HuH-7 (cell line): ENCODE data around the gene GLS2.
"Not testable (repeated sequence)": the region's sequence is repeated elsewhere in the genome, so short reads cannot be mapped to it uniquely, and the experiment has no call there.

Experiments used
- DNase-seq: peaks from one replicate; pipeline ENCODE4 v3.0.0; 2011; ENCODE audit warnings: low spot score

GLS2 gene

GRCh38 chr12:56490360-56490759 is 2.4 kb upstream of the GLS2 start:
- no peak for DNase-seq

- DNase-seq: no peak
Measured at GRCh38 chr12:56487448-56488040, 417 bp downstream of the GLS2 start.

GRCh38 chr12:56486694-56487093 is 1.3 kb downstream of the GLS2 start:
- DNase-seq: no peak

GRCh38 chr12:56484566-56484965 is 3.4 kb downstream of the GLS2 start:
- no peak for DNase-seq

DNA sequence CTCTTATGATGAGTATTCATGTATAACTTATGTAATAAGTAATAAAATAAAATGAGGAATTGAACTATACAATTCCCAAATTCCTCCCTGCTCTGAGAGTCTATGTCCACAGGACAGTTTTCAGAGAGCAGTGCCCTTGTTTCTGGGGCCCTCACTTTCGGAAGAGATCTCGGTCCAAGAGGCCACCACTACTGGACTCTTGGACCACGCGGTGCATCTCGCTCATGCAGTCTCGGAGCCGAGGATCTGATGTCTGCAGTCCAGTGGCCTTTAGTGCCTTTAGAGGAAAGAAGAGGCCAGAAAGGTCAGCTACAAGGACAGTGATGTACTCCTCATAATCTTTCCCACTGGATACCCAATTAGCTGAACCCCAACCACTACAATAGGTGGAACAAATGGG is 8.3 kb downstream of the GLS2 start:
- no peak for DNase-seq

GRCh38 chr12:56477521-56478225 is 10.3 kb downstream of the GLS2 start:
- no peak for DNase-seq

DNA sequence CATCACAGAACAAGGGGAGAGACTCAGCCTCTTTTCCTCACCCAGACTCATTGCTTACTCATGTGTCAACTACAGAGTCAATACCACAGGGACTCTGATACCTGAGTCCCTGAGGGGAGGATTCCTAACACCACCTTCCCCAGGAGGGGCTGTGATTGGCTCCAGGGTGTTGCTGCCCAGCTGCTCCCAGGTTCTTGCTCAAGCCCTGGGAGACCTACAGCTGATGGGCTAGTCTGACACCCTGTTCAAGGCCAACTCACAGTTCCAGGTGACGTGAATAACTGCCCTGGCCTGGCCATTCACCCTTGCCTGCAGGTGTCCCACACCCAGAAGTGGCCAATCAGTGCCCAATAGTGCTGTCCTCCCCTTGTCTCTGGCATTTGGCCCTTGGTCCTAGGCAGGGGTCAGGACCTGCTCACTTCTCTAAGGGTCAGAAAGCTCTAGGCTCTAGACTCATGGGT is 11.0 kb downstream of the GLS2 start:
- no peak for DNase-seq

DNA sequence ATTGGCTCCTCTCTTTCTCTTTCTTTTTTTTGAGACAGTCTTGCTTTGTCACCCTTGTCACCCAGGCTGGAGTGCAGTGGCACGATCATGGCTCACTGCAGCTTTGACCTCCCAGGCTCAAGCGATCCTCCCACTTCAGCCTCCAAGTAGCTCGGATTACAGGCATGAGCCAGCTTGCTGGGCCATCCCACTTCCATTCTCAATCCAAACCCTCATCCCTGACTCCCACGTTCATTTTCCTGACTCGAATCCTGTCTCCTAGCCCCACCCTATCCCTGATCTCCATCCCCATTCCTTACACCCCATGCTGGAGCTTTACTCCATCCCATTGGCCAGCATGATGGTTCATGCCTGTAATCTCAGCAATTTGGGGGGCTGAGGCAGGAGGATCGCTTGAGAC is 11.8 kb downstream of the GLS2 start:
- no peak for DNase-seq

DNA sequence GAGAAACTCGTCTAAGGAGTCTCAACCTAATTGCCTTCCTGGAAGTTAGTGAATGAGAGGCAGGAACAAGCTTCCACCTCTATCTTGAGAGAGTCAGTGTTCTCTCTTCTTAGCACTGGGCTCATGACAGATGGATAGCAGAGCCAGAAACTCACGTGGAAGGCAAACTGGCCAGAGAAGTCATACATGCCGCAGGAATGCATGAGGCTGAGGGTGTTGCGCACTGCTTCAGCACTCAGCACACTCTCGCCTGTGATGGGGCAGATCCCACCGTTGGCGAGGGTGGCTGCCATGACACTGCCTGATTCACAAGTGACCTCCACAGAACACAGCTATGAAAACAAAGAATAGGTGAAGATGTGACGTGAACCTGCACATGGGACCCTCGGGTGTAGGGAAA is 13.6 kb downstream of the GLS2 start:
- DNase-seq: no peak

DNA sequence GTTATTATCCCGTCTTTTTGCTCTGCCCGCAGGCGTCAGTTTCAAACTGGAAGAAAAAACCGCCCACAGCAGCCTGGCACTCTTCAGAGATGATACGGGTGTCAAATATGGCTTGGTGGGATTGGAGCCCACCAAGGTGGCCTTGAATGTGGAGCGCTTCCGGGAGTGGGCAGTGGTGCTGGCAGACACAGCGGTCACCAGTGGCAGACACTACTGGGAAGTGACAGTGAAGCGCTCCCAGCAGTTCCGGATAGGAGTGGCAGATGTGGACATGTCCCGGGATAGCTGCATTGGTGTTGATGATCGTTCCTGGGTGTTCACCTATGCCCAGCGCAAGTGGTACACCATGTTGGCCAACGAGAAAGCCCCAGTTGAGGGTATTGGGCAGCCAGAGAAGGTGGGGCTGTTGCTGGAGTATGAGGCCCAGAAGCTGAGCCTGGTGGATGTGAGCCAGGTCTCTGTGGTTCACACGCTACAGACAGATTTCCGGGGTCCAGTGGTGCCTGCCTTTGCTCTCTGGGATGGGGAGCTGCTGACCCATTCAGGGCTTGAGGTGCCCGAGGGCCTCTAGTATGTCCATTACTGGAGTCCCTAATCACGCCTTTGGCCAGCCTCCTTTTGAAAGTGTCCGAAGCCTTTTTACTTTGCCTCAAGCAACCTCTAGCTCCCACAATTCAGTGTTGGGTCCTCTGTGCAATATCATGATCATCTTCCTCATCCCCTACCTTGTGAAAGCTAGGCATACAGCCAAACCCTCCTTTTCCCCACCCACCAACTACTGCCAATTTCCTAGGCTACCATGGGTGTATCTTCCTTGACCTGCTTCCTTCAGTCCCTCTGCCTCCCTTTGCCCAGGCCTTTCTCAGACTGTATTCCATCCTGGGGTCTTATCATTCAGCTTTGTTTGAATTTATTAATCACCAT is 18.7 kb downstream of the GLS2 start:
- DNase-seq: no peak

- DNase-seq: peak; percentile 87
Measured at GRCh38 chr12:56468216-56469006, 19.6 kb downstream of the GLS2 start, which contains the start of gene SPRYD4. TSS of gene SPRYD4 (plus strand) at chr12:56468578. CDS start at chr12:56468592, 14 bp downstream.

DNA sequence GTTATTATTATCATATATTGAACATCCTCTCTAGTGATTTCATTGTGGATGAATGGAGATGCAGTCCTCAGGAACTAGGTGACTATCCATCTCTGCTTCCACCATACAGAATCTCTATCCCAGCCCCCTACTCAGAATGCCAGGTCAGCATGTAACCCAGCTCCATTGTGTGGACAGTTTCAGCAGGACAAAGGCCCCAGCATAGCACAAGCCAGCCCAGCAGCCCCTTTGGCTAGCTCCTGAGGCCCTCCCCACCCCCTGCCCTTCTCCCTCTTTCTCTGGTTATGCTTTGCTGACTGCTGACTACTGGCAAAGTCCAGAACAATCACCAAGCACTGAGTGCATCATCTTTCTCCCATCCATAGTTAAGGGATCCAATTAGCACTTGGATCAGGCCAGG is 25.4 kb downstream of the GLS2 start:
- DNase-seq: no peak

- no peak for DNase-seq
Measured at GRCh38 chr12:56461235-56462159, 26.5 kb downstream of the GLS2 start.

- no peak for DNase-seq
Measured at GRCh38 chr12:56457817-56458216, 30.1 kb downstream of the GLS2 start.

DNA sequence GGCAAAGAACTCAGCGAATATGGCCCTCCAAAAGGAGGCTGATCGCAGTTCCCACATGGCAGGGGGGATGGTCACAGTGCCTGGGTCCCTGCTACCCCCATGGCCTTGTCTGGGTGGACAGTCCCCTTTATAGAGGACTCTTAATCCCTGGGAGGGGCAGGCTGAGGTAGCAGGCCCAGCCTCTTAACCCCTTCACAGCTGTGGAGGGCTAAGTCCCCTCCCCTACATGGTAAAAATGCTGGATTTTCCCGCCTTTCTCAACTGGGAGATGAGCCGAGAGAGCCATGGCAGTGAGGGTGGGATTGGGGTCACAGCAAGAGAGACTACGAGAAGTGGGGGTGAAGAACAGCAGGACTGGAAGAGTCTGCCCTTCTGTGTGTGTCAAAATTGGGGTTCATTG is 33.4 kb downstream of the GLS2 start, which contains the start of gene MIP:
Gene MIP (minus strand): TSS at position 101 of the 400 bp plus-strand sequence. CDS start 44 bp downstream, at position 57.
- no peak for DNase-seq

- no peak for DNase-seq
Measured at GRCh38 chr12:56451147-56451546, 36.8 kb downstream of the GLS2 start.

- DNase-seq: no peak
Measured at GRCh38 chr12:56450241-56450640, 37.7 kb downstream of the GLS2 start.

GRCh38 chr12:56449622-56449984 is 38.4 kb downstream of the GLS2 start:
- DNase-seq: no peak

DNA sequence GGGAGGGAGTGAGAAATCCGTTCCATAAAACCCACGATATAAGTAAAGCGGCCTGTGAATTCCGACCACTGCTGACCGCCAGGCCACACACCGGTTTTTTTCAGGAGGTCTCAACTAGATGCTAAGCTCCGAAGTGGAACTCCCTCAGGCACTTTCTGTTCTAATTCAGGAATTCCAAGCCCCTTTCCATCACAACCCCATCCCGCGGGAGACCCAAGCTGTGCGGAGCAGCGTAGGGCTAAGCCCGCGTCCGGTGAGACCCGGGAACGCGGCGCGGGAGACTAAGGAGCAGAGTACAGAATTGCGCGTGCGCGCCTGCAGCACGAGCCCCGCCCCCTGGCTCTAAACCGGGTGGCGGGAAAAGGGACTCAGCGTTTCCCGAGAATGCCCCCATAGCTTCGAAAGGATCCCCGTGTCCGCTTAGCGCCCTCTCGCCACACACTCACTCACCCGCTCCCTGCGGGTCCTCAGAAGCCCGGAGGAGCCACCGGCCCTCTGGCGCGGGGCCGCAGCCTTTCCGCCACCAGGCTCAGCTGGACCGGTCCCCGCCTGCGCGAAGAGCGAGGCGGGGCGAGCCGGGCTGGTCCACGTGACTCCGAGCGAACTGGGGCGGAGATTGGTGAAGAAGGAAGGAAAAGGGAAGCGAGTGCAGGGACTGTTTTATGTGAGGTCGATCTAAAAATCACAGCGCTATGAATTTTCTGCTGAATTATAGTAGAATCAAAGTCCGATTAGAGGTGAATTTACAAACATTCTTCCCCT is 38.9 kb downstream of the GLS2 start, which contains the start of gene TIMELESS:
Gene TIMELESS (minus strand): TSS at position 567 of the 762 bp plus-strand sequence. CDS start 15,256 bp downstream, outside the sequence.
- peak; percentile 91 for DNase-seq

- DNase-seq: not testable (repeated sequence)
Measured at GRCh38 chr12:56443208-56443607, 44.8 kb downstream of the GLS2 start.
